Fibroblast of mammary gland (primary cell): ENCODE results near the gene GALNS.

ENCODE experiments used
- DNase-seq: peaks from one replicate; pipeline ENCODE4 v3.0.0-alpha.2; 2010; ENCODE audit warnings: low read depth
- H3K4me3 ChIP-seq: 2 replicates; pipeline ENCODE4 v1.5.1; 2011; ENCODE audit warnings: low read depth, mild to moderate bottlenecking, low read length, moderate library complexity; ENCODE audit not compliant: control insufficient read depth
- TF ChIP-seq, protein P1 (sequence below): conservative IDR thresholded peaks from 2 replicates; pipeline ENCODE4 v1.5.1; 2011; ENCODE audit warnings: low read depth, low read length, inconsistent platforms; ENCODE audit not compliant: control insufficient read depth, insufficient read depth

The GALNS gene

DNA sequence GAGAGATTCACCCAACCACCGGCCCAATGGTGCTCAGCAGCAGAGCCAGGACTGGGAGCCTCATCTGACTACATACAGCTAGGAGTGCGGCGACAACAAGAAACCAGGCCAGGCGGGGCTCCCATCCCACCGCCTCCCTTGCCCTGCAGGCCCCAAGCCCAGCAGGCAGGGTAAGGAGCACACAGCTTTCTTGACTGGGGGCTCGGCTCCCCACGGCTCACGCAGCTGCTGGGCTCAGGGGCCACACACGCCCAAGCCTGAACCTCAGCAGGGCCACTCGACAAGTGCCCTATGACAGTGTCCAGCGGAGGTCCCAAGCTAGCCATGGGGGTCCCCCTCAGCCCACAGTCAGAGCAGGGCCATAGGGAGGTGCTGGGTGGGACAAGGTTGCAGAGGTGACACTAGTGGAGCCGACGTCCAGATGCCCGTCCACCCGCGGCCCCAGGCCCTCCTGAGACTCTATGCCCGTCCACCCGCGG is 85.4 kb downstream of the GALNS start:
- H3K4me3 ChIP-seq: no peak overlapping the region
- DNase-seq: no peak
- TF ChIP-seq, protein P1, sequence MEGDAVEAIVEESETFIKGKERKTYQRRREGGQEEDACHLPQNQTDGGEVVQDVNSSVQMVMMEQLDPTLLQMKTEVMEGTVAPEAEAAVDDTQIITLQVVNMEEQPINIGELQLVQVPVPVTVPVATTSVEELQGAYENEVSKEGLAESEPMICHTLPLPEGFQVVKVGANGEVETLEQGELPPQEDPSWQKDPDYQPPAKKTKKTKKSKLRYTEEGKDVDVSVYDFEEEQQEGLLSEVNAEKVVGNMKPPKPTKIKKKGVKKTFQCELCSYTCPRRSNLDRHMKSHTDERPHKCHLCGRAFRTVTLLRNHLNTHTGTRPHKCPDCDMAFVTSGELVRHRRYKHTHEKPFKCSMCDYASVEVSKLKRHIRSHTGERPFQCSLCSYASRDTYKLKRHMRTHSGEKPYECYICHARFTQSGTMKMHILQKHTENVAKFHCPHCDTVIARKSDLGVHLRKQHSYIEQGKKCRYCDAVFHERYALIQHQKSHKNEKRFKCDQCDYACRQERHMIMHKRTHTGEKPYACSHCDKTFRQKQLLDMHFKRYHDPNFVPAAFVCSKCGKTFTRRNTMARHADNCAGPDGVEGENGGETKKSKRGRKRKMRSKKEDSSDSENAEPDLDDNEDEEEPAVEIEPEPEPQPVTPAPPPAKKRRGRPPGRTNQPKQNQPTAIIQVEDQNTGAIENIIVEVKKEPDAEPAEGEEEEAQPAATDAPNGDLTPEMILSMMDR: no peak

DNA sequence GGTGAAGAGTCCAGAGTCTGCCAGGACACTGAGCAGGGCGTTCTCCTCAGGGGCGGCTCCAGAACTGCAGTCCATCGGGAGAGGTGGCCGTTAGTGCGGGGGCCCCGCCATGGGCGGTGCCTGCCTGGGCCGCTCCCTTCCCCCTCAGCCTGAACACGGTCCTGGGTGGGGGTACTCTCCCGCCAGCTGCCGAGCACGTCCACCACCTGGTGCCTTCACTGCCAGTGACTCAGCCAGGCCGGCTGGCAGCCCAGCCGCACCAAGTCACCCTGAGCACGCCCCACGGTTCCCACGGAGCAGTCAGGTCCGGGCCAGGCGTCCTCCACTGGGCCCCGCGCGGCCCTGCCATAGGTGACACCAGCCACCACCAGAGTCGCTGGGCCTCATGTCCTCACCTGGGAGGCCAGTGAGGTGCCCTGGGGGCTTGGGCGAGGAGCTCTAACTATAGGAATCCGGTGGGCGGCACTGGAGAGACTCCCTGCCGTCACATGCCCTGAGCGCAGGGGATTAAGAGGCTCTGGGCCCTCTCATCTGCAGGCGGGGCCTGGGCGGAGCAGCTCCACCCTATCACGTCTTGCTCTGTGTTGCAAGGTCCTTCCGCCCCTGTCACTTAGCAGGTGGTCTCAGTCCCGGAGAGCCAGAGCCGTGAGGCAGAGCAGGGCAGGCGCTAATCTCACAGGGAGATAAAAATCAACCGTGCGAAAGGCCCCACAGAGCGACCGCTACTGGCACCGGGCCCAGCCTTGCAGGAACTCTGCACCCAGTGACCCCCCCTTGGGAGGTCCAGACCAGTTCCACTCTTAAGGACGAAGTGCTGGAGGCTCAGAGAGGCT is 86.1 kb downstream of the GALNS start:
- TF ChIP-seq, protein P1: no peak
- DNase-seq: peak; percentile 54
- no peak overlapping the region for H3K4me3 ChIP-seq

DNA sequence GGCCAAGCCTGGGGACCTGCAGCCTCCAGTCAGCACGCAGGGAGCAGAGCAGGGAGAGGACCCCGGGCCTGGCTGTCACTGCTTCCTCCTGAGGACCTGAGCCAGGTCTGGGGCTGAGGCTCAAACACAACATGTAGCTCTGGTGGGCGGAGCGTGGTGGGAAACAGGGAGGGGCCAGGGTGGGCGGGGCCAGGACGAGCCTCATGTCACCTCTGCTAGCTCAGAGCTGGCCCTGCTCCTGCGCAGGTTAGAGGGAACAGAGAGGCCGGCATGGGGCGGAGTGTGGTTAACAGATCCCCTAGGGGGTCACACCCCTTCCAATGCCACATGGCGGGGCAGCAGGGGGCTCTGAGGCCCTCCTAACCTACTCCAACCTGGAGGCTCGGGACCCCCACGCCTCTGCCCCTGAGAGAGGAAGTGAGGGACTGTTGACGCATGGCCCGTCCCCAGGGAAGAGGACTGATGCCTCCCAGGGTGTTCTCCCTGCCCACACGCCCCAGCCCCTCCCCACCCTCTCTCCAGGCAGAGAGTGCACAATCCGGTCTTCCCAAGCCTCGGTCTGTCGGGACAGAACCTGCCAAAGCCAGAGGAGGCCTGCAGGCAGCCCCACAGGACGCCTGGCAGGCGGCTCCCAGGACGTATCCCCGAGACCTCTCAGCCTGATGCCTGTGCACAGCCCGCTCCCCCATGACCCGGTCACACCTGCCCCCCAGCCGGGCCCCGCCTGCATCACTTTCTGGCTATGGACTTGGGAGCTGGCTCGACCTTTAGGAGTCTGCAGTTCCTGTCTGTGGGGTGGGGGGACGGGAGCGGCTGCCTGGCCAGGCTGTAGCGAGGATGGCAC is 86.9 kb downstream of the GALNS start:
- DNase-seq: no peak
- TF ChIP-seq, protein P1: no peak
- no peak overlapping the region for H3K4me3 ChIP-seq

DNA sequence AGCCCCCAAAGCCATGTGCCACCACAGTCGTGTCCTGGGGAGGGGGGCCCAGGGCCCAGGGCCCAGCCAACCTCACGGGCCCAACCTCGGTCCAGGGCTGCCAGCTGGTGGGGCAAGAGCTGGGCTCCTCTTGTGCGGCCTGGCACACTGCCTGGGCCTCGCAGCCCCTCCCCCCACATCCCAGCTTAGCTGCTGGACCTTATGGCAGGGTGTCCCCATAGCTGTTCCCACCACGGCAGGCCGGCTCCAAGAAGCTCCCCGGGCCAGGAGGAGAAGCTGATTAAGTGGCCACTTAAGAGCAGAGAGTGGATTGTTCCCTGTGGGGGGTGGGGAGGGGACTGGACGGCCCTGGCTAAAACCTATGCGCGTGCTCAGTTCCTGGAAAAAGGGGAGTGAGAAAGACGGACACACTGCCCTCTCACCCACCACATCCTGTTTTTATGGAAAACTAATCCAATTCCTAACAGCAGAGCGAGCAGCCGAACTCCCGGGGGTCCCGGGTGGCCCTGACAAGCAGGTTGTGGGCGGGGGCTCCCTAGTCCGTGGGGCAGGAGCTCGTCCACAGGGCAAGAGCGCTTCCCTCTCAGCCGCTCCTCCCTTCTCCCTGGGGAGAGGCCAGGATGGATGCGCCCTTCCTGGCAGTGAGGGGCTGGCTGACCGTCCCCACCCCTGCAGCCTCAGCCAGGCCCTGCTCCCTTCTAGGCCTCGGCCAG is 88.5 kb downstream of the GALNS start:
- DNase-seq: peak; percentile 75
- H3K4me3 ChIP-seq: no peak overlapping the region
- TF ChIP-seq, protein P1: no peak

DNA sequence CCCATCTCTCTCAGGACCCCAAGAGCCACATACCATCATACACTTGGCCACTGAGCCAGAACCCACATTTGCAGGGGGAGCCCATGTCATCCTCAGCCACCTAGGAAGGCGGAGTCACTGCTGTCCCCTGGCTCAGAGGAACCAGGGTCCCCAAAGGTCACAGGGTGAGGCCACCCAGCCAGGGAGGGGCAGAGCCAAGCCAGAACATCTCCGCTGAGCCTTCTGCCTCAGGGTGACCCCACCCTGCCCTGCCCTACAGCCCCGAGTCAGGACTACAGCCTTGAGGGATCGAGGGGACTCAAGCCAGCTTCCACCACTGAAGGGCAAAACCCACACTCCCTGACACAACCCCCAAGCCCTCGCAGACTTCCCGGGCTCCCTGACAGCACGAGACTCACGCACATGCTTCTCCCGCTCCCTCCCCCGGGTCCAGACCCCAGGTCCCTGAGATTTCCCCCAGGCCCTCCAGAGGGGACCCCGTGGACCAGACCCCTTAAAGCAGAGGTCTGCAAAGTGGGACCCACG is 89.1 kb downstream of the GALNS start:
- no peak for DNase-seq
- TF ChIP-seq, protein P1: no peak
- no peak overlapping the region for H3K4me3 ChIP-seq

DNA sequence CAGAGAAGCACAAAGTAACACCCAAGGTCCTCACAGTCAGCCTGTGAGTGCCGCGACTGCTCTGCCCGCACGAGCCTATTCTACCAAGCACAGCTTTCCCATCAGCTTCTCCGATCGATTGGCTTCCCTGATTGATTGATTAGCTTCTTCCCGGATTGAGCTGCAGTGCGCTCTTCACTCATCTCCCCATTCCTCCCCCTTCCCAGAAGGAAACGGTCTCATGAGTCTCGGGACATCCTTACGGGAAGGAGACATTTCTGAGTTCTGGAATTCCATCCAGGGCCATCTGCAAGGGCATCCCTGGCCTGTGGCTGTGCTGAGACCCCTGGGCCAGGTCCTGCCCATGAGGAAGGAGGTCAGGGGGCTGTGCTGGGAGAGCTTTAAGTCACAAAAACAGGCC is 89.8 kb downstream of the GALNS start:
- TF ChIP-seq, protein P1: no peak
- H3K4me3 ChIP-seq: no peak overlapping the region
- DNase-seq: no peak
